ENCODE data around the gene MANBA.

MANBA gene

GRCh38 chr4:102734591-102735385 is 26.0 kb downstream of the MANBA start:
- H3K36me3 ChIP-seq (replicated peaks; ENCODE audit: low read depth, low read length) = peaks cover 27% of the 10 kb centered on the region
- H3K4me3 ChIP-seq (ENCODE audit: low read length) = no peak overlapping the region
- no peaks in the 10 kb centered on the region for H3K27me3 ChIP-seq (ENCODE audit: low read depth, low read length)
- peaks cover 56% of the 10 kb centered on the region for H4K20me1 ChIP-seq (ENCODE audit: insufficient read depth, low read length)
- H3K79me2 ChIP-seq (ENCODE audit: low read length) = peaks cover 76% of the 10 kb centered on the region
- TF ChIP-seq, protein P1, sequence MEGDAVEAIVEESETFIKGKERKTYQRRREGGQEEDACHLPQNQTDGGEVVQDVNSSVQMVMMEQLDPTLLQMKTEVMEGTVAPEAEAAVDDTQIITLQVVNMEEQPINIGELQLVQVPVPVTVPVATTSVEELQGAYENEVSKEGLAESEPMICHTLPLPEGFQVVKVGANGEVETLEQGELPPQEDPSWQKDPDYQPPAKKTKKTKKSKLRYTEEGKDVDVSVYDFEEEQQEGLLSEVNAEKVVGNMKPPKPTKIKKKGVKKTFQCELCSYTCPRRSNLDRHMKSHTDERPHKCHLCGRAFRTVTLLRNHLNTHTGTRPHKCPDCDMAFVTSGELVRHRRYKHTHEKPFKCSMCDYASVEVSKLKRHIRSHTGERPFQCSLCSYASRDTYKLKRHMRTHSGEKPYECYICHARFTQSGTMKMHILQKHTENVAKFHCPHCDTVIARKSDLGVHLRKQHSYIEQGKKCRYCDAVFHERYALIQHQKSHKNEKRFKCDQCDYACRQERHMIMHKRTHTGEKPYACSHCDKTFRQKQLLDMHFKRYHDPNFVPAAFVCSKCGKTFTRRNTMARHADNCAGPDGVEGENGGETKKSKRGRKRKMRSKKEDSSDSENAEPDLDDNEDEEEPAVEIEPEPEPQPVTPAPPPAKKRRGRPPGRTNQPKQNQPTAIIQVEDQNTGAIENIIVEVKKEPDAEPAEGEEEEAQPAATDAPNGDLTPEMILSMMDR (IDR thresholded peaks at IDR 0.05; ENCODE audit: low read depth, low read length) = no peak
- no peak for TF ChIP-seq EZH2phosphoT487 (IDR thresholded peaks at IDR 0.05; ENCODE audit: low read depth)
- peaks cover 6% of the 10 kb centered on the region; the same call in 1 of the 2 replicates for H3K4me1 ChIP-seq (ENCODE audit: low read length)
- H2AFZ ChIP-seq (ENCODE audit: low read depth, low read length) = no peak overlapping the region
- no peak overlapping the region for H3K27ac ChIP-seq (ENCODE audit: low read length)
- H3K9ac ChIP-seq (ENCODE audit: low read length) = no peak overlapping the region
- H3K4me2 ChIP-seq (ENCODE audit: low read length) = no peak overlapping the region
- H3K9me3 ChIP-seq (ENCODE audit: insufficient read depth, low read length) = no peaks in the 10 kb centered on the region

DNA sequence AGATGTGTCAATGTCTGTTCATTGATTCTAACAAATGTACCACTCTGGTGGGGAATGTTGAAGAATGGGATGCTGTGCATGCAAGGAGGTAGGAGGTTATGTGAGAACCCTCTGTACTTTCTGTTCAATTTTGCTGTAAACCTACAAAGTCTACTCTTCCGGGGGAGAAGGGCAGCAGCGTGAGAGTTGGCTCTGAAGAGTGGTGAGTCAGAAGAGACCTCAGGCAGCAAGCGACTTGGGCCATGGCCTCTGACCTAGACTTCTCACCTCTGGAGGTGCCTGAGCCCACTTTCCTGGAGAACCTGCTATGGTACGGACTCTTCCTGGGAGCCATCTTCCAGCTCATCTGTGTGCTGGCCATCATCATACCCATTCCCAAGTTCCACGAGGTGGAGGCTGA is 26.7 kb downstream of the MANBA start:
- H3K27me3 ChIP-seq (ENCODE audit: low read depth, low read length) = no peaks in the 10 kb centered on the region

DNA sequence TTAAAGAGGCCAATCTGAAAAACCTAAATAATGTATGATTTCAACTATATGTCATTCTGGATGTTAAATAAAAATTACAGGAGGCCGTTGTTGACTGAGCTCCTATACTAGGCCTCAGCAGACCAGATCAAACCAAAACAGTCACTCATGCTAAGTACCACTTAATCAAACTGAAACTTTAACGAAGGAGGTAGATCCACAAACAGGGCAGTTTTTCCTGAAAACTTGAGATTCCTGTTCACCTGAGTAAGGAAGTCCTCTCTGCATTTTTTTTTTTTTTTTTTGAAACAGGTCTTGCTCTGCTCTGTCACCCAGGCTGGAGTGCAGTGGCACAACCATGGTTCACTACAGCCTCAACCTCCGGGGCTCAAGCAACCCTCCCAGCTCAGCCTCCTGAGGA is 27.7 kb downstream of the MANBA start:
- H3K4me2 ChIP-seq (ENCODE audit: low read length) = no peak overlapping the region
- peaks cover 6% of the 10 kb centered on the region; the same call in 1 of the 2 replicates for H3K4me1 ChIP-seq (ENCODE audit: low read length)
- no peaks in the 10 kb centered on the region for H3K9me3 ChIP-seq (ENCODE audit: insufficient read depth, low read length)
- peaks cover 57% of the 10 kb centered on the region for H4K20me1 ChIP-seq (ENCODE audit: insufficient read depth, low read length)
- H3K9ac ChIP-seq (ENCODE audit: low read length) = no peak overlapping the region
- H3K4me3 ChIP-seq (ENCODE audit: low read length) = no peak overlapping the region
- peaks cover 27% of the 10 kb centered on the region for H3K36me3 ChIP-seq (replicated peaks; ENCODE audit: low read depth, low read length)
- no peaks in the 10 kb centered on the region for H3K27me3 ChIP-seq (ENCODE audit: low read depth, low read length)
- H2AFZ ChIP-seq (ENCODE audit: low read depth, low read length) = no peak overlapping the region
- H3K27ac ChIP-seq (ENCODE audit: low read length) = no peak overlapping the region
- peaks cover 61% of the 10 kb centered on the region for H3K79me2 ChIP-seq (ENCODE audit: low read length)
- TF ChIP-seq EZH2phosphoT487 (IDR thresholded peaks at IDR 0.05; ENCODE audit: low read depth) = no peak
- TF ChIP-seq, protein P1 (IDR thresholded peaks at IDR 0.05; ENCODE audit: low read depth, low read length) = no peak

More for the DNA sequence above, 26.7 kb downstream of the MANBA start:
- Histone ChIP-seq H3K9me3 (ENCODE audit: insufficient read depth, low read length) (no peaks in the 10 kb centered on the region), H3K79me2 (ENCODE audit: low read length) (peaks cover 69% of the 10 kb centered on the region), H3K36me3 (replicated peaks; ENCODE audit: low read depth, low read length) (peaks cover 27% of the 10 kb centered on the region), H2AFZ (ENCODE audit: low read depth, low read length) (no peak overlapping the region), H3K9ac (ENCODE audit: low read length) (no peak overlapping the region), H3K27ac (ENCODE audit: low read length) (no peak overlapping the region), H3K4me3 (ENCODE audit: low read length) (no peak overlapping the region), H3K4me1 (ENCODE audit: low read length) (peaks cover 6% of the 10 kb centered on the region; the same call in 1 of the 2 replicates), H4K20me1 (ENCODE audit: insufficient read depth, low read length) (peaks cover 54% of the 10 kb centered on the region), H3K4me2 (ENCODE audit: low read length) (no peak overlapping the region)
- TF ChIP-seq, protein P1 (IDR thresholded peaks at IDR 0.05; ENCODE audit: low read depth, low read length) = no peak
- TF ChIP-seq EZH2phosphoT487 (IDR thresholded peaks at IDR 0.05; ENCODE audit: low read depth) = no peak

- no peak overlapping the region for H3K4me3 ChIP-seq (ENCODE audit: low read length)
- peaks cover 6% of the 10 kb centered on the region; the same call in 1 of the 2 replicates for H3K4me1 ChIP-seq (ENCODE audit: low read length)
- no peaks in the 10 kb centered on the region for H3K27me3 ChIP-seq (ENCODE audit: low read depth, low read length)
- H2AFZ ChIP-seq (ENCODE audit: low read depth, low read length) = no peak overlapping the region
- H4K20me1 ChIP-seq (ENCODE audit: insufficient read depth, low read length) = peaks cover 57% of the 10 kb centered on the region
- peaks cover 57% of the 10 kb centered on the region for H3K79me2 ChIP-seq (ENCODE audit: low read length)
- no peak overlapping the region for H3K27ac ChIP-seq (ENCODE audit: low read length)
- no peaks in the 10 kb centered on the region for H3K9me3 ChIP-seq (ENCODE audit: insufficient read depth, low read length)
- no peak overlapping the region for H3K4me2 ChIP-seq (ENCODE audit: low read length)
- no peak for TF ChIP-seq EZH2phosphoT487 (IDR thresholded peaks at IDR 0.05; ENCODE audit: low read depth)
- TF ChIP-seq, protein P1 (IDR thresholded peaks at IDR 0.05; ENCODE audit: low read depth, low read length) = no peak
- H3K36me3 ChIP-seq (replicated peaks; ENCODE audit: low read depth, low read length) = peaks cover 27% of the 10 kb centered on the region
- H3K9ac ChIP-seq (ENCODE audit: low read length) = no peak overlapping the region
Observed at GRCh38 chr4:102732678-102733077, 28.1 kb downstream of the MANBA start.

Data from OCI-LY3 (cell line).